Measurements from ENCODE around the gene PTGER3. TPM values are rescaled to one million over a fixed set of nuclear protein-coding genes. Genes with fewer than 3 reads are reported as not detected.

The PTGER3 gene
- total and polyA plus RNA-seq, 2 experiments from 2014 or later, result 2.6 to 4.4 TPM

GRCh38 chr1:71068325-71069240, 21.0 kb upstream of the PTGER3 start:
- no peaks in the 10 kb centered on the region for H3K4me1 ChIP-seq (ENCODE audit: low read depth)
- no peaks in the 10 kb centered on the region for H3K27me3 ChIP-seq
- no peaks in the 10 kb centered on the region for H3K9me3 ChIP-seq (ENCODE audit: low read depth)
- H3K27ac ChIP-seq, result no peak overlapping the region
- no peak overlapping the region for H3K4me3 ChIP-seq
- no peak for DNase-seq (ENCODE audit: low read depth in 1 of 2, low spot score in 1 of 2)
- H3K36me3 ChIP-seq, result peaks cover 95% of the 10 kb centered on the region
- TF ChIP-seq CTCF (IDR thresholded peaks at IDR 0.05; ENCODE audit: low read depth, low read length), result no peak

- Histone ChIP-seq H3K9me3 (ENCODE audit: low read depth) (no peaks in the 10 kb centered on the region), H3K4me1 (ENCODE audit: low read depth) (no peaks in the 10 kb centered on the region), H3K36me3 (peaks cover 10% of the 10 kb centered on the region), H3K27me3 (peaks cover 5% of the 10 kb centered on the region), H3K27ac (peak overlapping the region; percentile 26), H3K4me3 (no peak overlapping the region)
- TF ChIP-seq CTCF (IDR thresholded peaks at IDR 0.05; ENCODE audit: low read depth, low read length), result no peak
- DNase-seq (ENCODE audit: low read depth in 1 of 2, low spot score in 1 of 2), result no peak
These were observed 7.2 kb upstream of the PTGER3 start for GRCh38 chr1:71054791-71055190.

- no peak overlapping the region for H3K4me3 ChIP-seq
- no peaks in the 10 kb centered on the region for H3K9me3 ChIP-seq (ENCODE audit: low read depth)
- peaks cover 6% of the 10 kb centered on the region for H3K27me3 ChIP-seq
- no peaks in the 10 kb centered on the region for H3K4me1 ChIP-seq (ENCODE audit: low read depth)
- H3K27ac ChIP-seq, result no peak overlapping the region
- no peak for DNase-seq (ENCODE audit: low read depth in 1 of 2, low spot score in 1 of 2)
- no peak for TF ChIP-seq CTCF (IDR thresholded peaks at IDR 0.05; ENCODE audit: low read depth, low read length)
- peaks cover 10% of the 10 kb centered on the region for H3K36me3 ChIP-seq
These were observed 6.7 kb upstream of the PTGER3 start for GRCh38 chr1:71054281-71054731.

- peaks cover 11% of the 10 kb centered on the region for H3K27me3 ChIP-seq
- no peaks in the 10 kb centered on the region for H3K4me1 ChIP-seq (ENCODE audit: low read depth)
- H3K36me3 ChIP-seq, result peaks cover 10% of the 10 kb centered on the region
- H3K9me3 ChIP-seq (ENCODE audit: low read depth), result no peaks in the 10 kb centered on the region
- no peak overlapping the region for H3K27ac ChIP-seq
- TF ChIP-seq CTCF (IDR thresholded peaks at IDR 0.05; ENCODE audit: low read depth, low read length), result no peak
- no peak overlapping the region for H3K4me3 ChIP-seq
- no peak for DNase-seq (ENCODE audit: low read depth in 1 of 2, low spot score in 1 of 2)
These were observed 6.1 kb upstream of the PTGER3 start for GRCh38 chr1:71053758-71054157.

GRCh38 chr1:71053146-71053545, 5.5 kb upstream of the PTGER3 start:
- TF ChIP-seq CTCF (IDR thresholded peaks at IDR 0.05; ENCODE audit: low read depth, low read length), result no peak
- H3K27ac ChIP-seq, result no peak overlapping the region
- no peak overlapping the region for H3K4me3 ChIP-seq
- H3K4me1 ChIP-seq (ENCODE audit: low read depth), result no peaks in the 10 kb centered on the region
- no peak for DNase-seq (ENCODE audit: low read depth in 1 of 2, low spot score in 1 of 2)
- H3K36me3 ChIP-seq, result peaks cover 9% of the 10 kb centered on the region
- peaks cover 18% of the 10 kb centered on the region for H3K27me3 ChIP-seq
- no peaks in the 10 kb centered on the region for H3K9me3 ChIP-seq (ENCODE audit: low read depth)

Data from cardiac muscle cell (in vitro differentiated cells and primary cell).